M059J (cell line): ENCODE results near the gene THADA. TPM values are rescaled to one million over a fixed set of nuclear protein-coding genes. Genes with fewer than 3 reads are reported as not detected.
"Not testable (repeated sequence)": the region's sequence is repeated elsewhere in the genome, so short reads cannot be mapped to it uniquely, and the experiment has no call there.

Experiments
- DNase-seq: peaks from one replicate; pipeline ENCODE4 v3.0.0-alpha.2; 2012; ENCODE audit warnings: low read depth
- total RNA-seq: library from RNA; depleted of rRNA; stranded (reverse); fragments of >200 nt; shearing (Covaris generic); gene quantifications from 2 replicates; pipeline ENCODE4 v1.2.3, GENCODE V29; 2014

THADA gene
- total RNA-seq, 1 experiment from 2014 or later: 12.7 TPM

DNA sequence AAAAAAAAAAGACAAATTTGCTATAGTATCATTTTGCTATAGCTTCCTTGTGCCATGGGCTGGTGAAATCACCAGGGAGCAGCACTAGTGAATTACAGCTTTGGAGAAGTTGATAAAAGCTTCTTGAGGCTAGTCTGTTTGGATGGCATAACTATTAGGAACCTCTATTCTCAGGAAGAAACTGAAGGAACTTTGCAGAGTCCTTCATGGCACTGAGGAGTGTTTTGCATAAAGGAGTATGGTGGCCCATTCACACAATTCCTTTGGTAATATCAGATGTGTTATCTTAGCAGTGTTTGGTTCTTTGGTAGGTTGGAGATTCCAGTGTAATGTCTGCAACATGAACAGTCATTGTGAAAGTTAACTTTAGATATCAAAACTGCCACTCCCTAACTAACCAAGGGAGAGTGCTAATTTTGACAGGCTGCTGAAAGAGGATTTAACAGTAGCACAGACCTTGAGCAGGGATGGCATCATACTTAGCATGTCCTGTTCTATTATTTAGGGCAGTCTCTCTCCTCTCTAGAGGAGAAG, 292.8 kb downstream of the THADA start:
- DNase-seq: no peak

DNA sequence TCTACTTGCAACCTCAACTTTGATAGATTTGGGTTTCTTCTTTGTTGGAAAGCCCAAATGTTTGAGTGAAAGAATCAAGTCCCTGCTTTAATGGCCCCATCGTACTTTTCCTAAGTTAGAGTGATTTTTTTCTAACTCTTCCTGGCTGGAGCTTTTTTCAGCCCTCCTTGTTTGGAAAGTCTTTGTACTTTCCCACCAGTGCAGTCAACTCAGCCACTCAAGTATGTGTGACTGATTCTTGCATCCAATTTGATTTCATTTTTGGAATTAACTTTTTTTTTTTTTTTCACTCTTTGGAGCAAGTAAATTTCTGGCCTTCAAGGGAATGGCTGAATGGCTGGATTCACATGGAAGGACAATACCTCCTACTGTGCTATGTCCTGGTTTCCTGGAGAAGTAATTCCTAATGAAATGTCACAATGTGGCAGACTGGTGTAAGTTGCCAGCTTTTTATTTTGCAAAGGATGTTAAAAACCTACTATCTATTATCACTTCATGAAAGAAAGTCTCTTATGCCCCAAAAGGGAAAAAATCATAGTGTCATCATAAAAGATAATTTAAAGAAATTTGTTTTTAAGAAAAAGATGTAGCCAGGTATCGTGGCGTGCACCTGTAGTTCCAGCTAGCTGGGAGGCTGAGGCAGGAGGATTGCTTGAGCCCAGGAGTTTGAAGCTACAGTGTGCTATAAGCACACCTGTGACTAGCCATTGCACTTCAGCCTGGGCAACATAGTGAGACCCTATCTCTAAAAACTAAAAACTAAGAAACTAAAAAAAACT, 293.5 kb downstream of the THADA start:
- no peak for DNase-seq

DNA sequence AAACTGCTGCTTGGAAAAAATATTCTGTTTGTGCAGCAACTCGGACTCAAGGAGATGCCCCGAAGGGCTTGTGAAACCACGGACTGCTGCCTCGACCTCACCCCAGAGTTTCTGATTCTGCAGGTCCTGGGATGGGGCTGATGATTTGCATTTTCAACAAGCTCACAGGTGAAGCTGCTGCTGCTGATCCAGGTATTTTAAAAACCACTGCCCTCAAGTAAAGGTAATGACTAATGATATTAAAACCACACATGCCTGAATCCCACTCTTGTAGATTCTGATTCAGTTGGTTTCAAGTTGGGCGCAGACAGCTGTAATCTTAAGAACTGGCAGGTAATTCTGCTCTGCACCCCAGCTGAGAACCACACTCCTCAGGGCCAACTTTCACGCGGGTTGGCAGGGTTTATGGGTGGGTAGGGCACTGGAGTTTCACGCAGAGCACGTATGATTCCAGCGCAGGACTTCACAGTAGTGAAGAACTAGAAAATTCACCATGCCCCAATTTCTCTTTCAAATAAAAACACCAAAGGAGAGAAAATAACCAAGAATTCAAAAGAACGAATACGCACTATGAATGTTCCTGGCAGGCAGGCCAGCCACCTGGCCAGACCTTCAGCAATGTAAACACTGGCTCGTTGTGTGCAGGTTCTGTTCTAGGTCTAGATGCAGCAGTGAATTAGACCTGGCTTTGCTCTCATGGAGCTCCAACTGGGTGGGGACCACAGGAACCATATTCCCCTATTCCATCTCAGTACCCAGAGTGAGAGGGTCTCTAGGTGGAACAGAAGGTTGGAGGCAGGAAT, 294.9 kb downstream of the THADA start:
- peak; percentile 8 for DNase-seq

DNA sequence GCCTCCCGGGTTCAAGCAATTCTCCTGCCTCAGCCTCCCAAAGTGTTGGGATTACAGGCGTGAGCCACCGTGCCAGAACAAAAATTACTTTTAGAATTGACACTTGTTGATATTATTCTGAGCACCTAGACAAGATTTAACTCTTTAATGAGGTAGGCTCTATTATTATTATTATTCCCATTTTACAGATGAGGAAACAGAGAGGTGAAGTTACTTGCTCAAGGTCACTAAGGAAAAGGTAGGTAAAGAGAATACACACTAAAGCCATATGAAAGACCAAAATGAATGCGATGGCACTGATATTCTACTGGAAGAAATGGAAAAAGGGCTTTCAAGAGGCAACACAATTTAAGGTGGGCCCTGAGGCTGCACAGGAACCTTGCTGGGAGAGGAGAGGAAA, 295.6 kb downstream of the THADA start:
- DNase-seq: no peak

DNA sequence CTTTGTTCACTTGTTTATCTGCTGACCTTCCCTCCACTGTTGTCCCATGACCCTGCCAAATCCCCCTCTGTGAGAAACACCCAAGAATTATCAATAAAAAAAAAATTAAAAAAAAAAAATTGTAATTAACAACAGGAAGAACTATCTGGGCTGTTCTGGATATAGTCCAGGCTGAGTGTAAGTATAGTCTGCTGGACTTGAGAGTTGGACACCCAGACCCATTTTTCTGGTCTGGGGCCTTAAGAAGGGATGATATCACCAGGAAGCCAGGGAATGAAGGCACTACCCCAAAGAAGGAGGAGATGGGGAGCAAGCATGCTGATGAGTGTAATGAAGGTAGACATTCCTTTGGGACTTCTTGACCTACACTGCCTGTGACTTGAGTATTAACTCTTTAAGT, 297.3 kb downstream of the THADA start:
- DNase-seq: no peak

DNA sequence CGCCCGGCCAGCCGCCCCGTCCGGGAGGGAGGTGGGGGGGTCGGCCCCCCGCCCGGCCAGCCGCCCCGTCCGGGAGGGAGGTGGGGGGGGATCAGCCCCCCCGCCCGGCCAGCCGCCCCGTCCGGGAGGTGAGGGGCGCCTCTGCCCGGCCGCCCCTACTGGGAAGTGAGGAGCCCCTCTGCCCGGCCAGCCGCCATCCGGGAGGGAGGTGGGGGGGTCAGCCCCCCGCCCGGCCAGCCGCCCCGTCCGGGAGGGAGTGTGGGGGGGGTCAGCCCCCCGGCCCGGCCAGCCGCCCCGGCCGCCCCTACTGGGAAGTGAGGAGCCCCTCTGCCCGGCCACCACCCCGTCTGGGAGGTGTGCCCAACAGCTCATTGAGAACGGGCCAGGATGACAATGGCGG, 298.1 kb downstream of the THADA start:
- DNase-seq: not testable (repeated sequence)

DNA sequence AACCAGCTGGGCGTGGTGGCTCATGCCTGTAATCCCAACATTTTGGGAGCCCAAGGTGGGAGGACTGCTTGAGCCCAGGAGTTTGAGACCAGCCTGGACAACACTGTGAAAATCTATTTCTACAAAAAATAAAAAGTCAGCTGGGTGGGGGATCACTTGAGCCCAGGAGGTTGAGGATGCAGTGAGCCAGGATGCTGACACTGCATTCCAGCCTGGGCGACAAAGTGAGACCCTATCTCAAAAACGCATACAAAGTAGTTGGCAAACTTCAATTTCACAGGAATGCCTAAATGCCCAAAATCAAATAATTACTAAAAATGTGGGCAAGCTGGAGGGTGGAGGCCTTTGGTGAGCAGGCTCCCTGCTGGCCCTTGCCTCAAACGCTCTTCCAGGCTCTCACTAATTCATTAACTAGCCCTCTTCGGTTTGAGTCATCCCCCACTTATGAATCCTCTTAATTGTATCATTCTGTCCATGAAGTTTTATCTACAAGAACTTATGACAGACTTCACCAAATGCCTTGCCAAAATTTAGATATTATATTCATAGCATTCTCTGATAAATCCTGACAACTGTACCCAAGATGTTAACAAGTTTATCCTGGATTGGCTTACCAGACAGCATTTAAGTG, 300.8 kb downstream of the THADA start:
- no peak for DNase-seq

DNA sequence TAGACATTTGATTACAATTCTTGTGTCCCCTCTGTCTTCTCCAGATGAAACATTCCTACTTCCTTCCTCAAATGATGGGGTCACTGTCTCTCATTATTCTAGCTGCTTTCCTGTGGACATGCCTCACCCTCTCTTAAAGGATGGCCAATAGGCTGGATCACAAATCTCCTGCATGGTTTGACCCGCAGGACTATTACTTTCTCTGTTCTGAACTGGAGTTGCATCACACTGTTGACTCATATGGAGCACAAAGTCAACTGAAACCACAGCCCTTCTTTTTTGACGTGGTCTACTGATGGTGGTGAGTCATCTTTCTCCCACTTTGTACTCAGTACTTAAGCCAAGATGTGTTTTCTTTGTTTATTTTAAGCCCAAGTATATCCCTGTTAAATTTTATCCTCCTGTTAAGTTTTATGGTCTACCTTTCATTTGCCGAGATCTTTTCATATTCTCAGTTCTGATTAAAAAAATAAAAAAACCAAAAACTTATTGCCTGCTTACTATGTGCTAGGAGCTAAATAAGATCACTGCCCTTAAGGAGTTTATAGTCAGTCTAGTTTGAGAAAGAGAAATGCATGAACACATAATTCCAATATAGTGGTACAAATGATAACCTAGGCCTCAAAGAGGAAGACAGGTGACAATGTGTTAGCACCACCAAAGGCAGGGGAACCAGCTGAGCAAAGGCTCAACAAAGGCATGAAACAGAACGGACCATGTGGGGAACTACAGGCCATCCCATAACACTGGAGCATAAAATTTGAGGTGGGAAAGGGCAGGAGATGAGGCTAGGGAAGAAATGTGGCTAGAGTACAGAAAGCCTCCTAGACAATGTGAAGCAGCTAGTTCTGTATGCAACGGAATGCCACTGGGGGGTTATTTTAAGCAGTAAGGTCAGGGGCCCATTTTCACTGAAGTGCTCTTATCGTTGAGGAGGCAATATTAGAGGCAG, 301.8 kb downstream of the THADA start:
- peak; percentile 97 for DNase-seq

DNA sequence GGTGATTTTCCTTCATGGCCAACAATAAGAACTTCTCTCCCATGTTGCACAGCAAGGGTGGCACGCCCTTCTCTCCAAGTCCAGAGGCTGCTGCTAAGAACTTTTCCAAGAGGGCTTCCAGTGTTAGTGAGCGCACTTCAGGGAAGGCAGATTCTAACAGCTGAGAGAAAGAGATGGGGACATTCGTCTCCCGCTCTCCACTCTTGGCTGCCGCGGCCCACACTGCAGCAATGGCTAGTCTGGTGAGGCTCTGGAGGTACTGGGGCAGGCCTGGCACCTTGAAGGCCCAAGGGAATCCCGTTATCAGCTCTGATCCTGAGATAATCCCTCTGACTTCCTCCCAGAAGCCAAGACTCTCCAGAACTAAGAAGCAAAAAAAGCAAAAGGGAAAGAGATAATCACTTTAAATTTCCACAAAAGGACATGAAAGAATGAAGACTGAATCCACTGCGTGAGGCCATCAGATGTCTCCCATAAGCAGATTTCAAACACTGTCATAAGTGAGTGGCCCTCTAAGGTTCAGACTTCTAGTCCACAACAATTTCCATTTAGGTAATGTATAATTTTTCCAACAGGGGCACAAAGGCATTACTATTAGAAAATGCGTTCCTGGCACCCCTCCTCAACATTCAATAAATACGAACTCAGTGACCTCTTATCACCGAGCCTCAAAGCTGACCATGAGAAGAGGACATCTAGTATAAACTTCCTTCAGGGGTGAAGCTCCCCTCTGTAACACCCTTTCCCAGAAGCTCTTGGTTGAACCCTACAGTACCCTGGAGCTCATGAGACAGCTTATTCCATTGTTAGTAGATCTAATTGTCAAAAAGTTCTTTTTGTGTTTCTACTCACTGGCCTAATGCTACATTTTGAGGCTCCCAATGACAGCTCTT, 302.7 kb downstream of the THADA start:
- DNase-seq: no peak

DNA sequence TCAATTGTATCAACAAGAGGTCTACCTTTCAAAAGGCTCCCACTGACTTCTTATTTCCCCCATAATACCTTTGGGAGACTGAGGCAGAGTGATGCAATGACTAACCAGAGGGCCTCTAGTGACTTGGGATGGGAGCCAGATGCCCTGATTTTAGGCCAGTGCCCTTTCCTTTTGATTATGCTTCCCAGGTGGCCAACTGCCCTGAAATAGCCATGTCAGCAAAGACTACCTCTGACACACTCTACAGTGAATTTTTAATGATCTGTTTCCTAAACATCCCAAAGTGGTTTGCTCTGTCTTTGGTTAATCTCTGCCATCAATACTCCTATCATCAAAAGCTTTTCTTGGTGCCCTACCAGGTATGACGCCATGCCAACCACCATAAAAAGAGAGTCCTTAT, 303.5 kb downstream of the THADA start:
- no peak for DNase-seq

DNA sequence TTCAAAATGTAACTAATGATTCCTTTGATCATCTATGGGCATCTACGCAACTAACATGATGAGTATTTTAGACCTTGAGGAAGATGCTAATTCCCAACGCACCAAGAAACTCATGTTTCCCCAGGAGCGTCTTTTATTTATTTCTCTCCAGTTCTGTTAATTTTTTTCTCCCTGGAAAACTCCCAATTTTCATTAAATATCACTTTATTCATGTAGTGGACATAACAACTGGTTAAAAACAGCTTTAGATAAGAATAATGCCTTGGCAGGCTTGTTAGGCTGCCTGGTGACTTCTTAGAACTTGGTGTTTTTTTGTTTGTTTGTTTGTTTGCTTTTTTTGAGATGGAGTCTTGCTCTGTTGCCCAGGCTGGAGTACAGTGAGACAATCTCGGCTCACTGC, 306.5 kb downstream of the THADA start:
- DNase-seq: no peak

DNA sequence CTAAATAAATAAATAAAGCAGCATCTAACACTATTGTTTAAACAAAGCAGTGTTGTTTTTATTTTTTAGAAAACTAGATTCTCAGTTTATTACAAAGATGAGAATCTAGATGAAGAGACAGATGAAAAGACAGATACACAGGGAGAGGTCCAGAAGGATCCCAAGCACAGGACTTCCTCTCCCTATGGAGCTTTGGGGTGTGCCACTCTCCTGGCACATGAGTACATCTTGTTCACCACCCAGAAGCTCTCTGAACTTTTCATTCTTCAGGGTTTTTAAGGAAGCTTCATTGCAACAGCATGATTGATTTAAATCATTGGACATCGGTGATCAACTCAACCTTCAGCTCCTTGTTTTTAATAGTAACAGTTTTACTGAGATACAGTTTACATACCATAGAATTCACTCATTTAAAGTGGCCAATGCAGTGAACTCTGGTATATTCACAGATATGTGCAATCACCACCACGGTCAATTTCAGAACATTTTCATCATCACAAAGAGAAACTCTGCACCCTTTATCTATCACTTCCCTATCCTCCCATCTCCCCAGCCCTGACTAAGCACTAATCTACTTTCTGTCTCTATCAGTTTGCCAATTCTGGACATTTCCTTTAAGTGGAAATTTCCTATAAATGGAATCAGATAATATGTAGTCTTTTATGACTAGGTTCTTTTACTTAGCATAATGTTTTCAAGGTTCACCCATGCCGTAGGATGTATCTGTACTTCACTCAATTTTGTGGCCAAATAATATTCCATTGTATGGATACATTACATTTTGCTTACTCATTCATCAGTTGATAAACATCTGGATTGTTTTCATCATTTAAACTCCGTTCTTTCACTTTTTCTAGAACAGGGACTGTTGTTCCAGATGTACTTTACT, 307.2 kb downstream of the THADA start:
- no peak for DNase-seq

DNA sequence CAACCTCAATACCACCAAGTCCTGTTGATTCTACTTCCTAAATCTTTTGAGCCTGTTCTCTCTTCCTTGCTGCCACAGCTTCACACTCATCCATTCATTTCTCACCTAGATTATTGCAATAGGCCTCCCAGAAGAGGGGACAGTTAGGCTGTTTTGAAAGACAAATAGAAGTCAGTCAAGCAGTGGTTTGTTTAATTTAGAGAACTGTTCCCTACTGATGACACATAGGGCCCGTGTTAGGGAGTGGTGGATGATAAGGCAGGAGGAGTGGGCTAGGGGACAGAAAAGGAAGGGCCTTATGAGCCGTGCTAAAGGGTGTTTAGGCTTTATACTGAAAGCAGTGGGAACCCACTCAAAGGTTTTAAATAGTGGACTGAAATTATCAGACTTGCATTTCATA, 309.9 kb downstream of the THADA start:
- DNase-seq: no peak

DNA sequence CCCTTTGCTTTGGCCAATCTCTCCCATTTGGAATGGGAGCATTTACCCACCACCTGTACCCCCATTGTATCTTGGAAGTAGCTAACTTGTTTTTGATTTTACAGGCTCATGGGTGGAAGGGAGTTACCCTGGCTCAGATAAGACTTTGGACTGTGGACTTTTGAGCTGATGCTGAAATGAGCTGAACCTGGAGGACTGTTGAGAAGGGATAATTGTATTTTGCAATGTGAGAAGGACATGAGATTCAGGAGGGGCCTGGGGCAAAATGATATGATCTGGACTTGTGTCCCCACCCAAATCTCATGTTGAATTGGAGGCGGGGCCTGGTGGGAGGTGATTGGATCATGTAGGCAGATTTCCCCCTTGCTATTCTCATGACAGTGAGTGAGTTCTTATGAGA, 310.9 kb downstream of the THADA start:
- DNase-seq: no peak

DNA sequence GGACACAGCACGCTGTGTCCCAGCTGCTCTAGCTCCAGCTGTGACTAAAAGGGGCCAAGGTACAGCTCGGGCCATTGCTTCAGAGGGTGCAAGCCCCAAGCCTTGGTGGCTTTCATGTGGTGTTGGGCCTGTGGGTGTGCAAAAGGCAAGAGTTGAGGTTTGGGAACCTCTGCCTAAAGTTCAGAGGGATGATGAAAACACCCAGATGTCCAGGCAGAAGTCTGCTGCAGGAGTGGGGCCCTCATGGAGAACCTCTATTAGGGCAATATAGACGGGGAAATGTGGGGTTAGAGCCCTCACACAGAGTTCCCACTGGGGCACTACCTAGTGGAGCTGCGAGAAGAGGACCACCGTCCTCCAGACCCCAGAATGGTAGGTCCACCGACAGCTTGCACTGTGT, 311.5 kb downstream of the THADA start:
- not testable (repeated sequence) for DNase-seq

DNA sequence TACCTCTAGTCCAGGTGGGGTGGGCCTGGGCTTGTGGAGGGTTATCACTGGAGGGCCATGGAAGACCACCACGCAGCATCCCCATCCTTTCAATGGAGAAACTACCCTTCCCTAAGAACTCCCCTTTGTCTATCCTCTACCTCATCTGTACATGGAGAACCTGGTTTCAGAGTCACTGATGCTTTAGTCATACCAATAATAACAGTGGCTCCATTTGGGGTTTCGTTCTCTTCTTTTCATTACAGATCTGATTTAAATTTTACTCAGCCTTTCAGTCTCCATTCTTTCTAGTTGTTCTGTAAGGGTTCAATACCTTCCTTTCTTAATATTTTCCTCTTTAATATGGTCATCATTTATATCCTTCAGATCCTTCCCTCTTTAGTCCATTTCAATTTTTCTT, 314.8 kb downstream of the THADA start:
- no peak for DNase-seq

DNA sequence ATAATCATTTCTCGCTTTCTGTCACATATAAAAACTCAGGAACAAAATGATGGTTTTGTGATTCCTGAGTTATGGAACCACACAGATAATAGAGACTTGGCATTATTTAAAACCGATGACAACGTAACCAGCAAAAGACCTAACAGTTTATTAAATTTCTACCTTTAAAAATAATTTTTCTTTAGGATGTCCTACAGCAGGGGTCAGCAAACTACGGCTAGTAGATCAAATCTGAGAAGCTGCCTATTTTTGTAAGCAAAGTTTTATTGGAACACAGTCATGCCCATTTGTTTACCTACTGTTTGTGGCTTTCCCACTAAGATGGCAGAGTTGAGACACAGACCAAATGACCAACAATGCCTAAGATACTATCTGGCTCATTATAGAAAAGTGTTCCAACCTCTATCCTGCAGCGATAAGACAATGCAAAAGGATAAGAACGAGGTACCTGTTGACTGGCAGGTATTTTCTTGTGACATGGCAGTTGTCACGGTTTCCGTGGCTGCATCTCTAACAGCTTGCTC, 316.5 kb downstream of the THADA start:
- peak; percentile 53 for DNase-seq

DNA sequence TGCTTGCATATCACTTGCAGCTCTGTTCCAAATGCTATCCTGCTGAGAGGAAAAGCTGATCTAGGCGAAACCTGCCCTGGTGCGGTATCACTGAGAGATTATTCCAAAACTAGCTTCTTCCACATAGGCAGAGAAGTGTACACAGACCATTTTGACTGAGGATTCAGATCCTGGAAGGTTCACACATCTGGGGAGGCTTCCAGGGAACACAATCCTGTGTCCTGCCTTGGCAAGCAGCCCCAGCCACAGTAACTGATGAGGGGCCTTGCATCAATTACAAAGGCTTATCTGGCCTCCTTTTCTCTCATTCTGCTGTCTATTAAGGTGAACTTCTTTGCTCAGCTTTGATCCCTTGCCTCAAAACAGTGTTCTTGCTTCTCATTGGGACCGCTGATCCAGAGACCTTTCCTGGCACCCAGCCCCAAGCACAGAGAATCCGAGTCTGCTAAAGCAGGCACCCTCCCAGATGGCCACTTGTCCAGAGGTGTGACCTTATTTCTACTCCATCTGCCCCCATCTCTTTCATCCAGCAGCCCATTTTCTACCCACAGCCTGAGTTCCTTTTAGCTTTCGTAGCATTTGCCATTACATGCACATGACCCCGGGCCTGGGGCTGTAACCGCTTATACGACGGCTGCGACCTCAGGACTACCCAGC, 317.1 kb downstream of the THADA start:
- no peak for DNase-seq
